RKO (cell line): ENCODE measurements around the gene BNC2.

ENCODE experiments used
- DNase-seq: peaks from one replicate; pipeline ENCODE4 v3.0.0-alpha.2; 2016; ENCODE audit warnings: low spot score

Gene BNC2

GRCh38 chr9:16709924-16710323 lies 160.5 kb downstream of the BNC2 start:
- DNase-seq: no peak

GRCh38 chr9:16708656-16709435 lies 161.6 kb downstream of the BNC2 start:
- DNase-seq: no peak

GRCh38 chr9:16705111-16705604 lies 165.3 kb downstream of the BNC2 start:
- DNase-seq: peak; percentile 99

GRCh38 chr9:16704116-16705110 lies 166.1 kb downstream of the BNC2 start:
- peak; percentile 66 for DNase-seq

GRCh38 chr9:16701347-16701746 lies 169.1 kb downstream of the BNC2 start:
- no peak for DNase-seq

GRCh38 chr9:16693616-16694015 lies 176.9 kb downstream of the BNC2 start:
- DNase-seq: no peak

- DNase-seq: no peak
These were observed 179.8 kb downstream of the BNC2 start for GRCh38 chr9:16690628-16691027.

GRCh38 chr9:16690205-16690604 lies 180.3 kb downstream of the BNC2 start:
- DNase-seq: no peak

- DNase-seq: no peak
These were observed 181.0 kb downstream of the BNC2 start for GRCh38 chr9:16689351-16689938.

GRCh38 chr9:16688814-16689213 lies 181.7 kb downstream of the BNC2 start:
- DNase-seq: no peak

- no peak for DNase-seq
These were observed 182.6 kb downstream of the BNC2 start for GRCh38 chr9:16687678-16688369.

GRCh38 chr9:16683326-16683725 lies 187.1 kb downstream of the BNC2 start:
- no peak for DNase-seq

GRCh38 chr9:16682273-16682672 lies 188.2 kb downstream of the BNC2 start:
- no peak for DNase-seq

- no peak for DNase-seq
These were observed 188.8 kb downstream of the BNC2 start for GRCh38 chr9:16681652-16681987.

GRCh38 chr9:16680975-16681651 lies 189.4 kb downstream of the BNC2 start:
- DNase-seq: no peak

GRCh38 chr9:16680541-16680940 lies 189.9 kb downstream of the BNC2 start:
- no peak for DNase-seq

- DNase-seq: no peak
These were observed 191.1 kb downstream of the BNC2 start for GRCh38 chr9:16679327-16679821.

GRCh38 chr9:16676519-16676918 lies 194.0 kb downstream of the BNC2 start:
- no peak for DNase-seq

- DNase-seq: no peak
These were observed 195.3 kb downstream of the BNC2 start for GRCh38 chr9:16675131-16675530.

- DNase-seq: no peak
These were observed 197.3 kb downstream of the BNC2 start for GRCh38 chr9:16673171-16673570.

- no peak for DNase-seq
These were observed 198.0 kb downstream of the BNC2 start for GRCh38 chr9:16672501-16672900.
